K562 (cell line): ENCODE results near the gene GPR4. TPM values are rescaled to one million over a fixed set of nuclear protein-coding genes. Genes with fewer than 3 reads are reported as not detected.

Experiments
- ATF7 ChIP-seq: fragments of 450-650 bp; IDR thresholded peaks from 2 replicates; pipeline ENCODE4 v1.7.1; 2014; ENCODE audit warnings: mild to moderate bottlenecking, moderate library complexity
- BCLAF1 ChIP-seq, 2 experiments: fragments of 450-650 bp in 1 of 2; IDR thresholded peaks; 2 replicates each; pipeline ENCODE4 v1.6.1; 2011 to 2017; ENCODE audit warnings: low read depth in 2 of 2, antibody characterized with exemption in 1 of 2, borderline replicate concordance in 1 of 2, low read length in 1 of 2, mild to moderate bottlenecking in 1 of 2, mixed read lengths in 1 of 2; ENCODE audit not compliant: control insufficient read depth in 1 of 2
- DMBX1 ChIP-seq: fragments of 250-450 bp; sonication (Bioruptor Pico); IDR thresholded peaks from 2 replicates; pipeline ENCODE4 v1.8.0; 2022; ENCODE audit warnings: inconsistent platforms, mild to moderate bottlenecking, moderate library complexity, borderline replicate concordance
- E4F1 ChIP-seq: fragments of 250-450 bp; sonication (Bioruptor Pico); IDR thresholded peaks from 2 replicates; pipeline ENCODE4 v1.5.0; 2021; ENCODE audit warnings: mild to moderate bottlenecking, borderline replicate concordance
- FOXJ3 ChIP-seq: sonication (generic); formaldehyde crosslinking; IDR thresholded peaks from 2 replicates; pipeline ENCODE4 v1.4.0; 2020; ENCODE audit warnings: mild to moderate bottlenecking, missing genetic modification reagents
- PML ChIP-seq: IDR thresholded peaks from 2 replicates; pipeline ENCODE4 v1.6.1; 2012; ENCODE audit warnings: low read length, inconsistent platforms
- RBM22 ChIP-seq: fragments of 200-400 bp; formaldehyde crosslinking; IDR thresholded peaks from 2 replicates; pipeline ENCODE4 v1.6.1; 2018; ENCODE audit warnings: low read length, low read depth; ENCODE audit not compliant: poor library complexity, severe bottlenecking
- ZBTB26 ChIP-seq: fragments of 450-650 bp; formaldehyde crosslinking; IDR thresholded peaks from 2 replicates; pipeline ENCODE4 v1.4.0; 2022; ENCODE audit warnings: missing genetic modification characterization
- ZHX1 ChIP-seq: fragments of 150-350 bp; conservative IDR thresholded peaks from 2 replicates; pipeline ENCODE4 v1.6.1; 2014; ENCODE audit warnings: low read length
- ZNF146 ChIP-seq: IDR thresholded peaks from one replicate; pipeline ENCODE4 v1.6.1; 2018; ENCODE audit warnings: missing compliant biosample characterization; ENCODE audit not compliant: unreplicated experiment
- ZNF316 ChIP-seq: fragments of 450-650 bp; IDR thresholded peaks from 2 replicates; pipeline ENCODE4 v1.6.1; 2016
- ZNF57 ChIP-seq: fragments of 450-650 bp; formaldehyde crosslinking; IDR thresholded peaks from 2 replicates; pipeline ENCODE4 v1.4.0; 2020; ENCODE audit warnings: mild to moderate bottlenecking, moderate library complexity
- ZNF75A ChIP-seq: fragments of 450-650 bp; formaldehyde crosslinking; IDR thresholded peaks from 2 replicates; pipeline ENCODE4 v1.4.0; 2020; ENCODE audit warnings: mild to moderate bottlenecking
- polyA plus RNA-seq, 8 experiments: library from polyadenylated mRNA; depleted of rRNA in 4 of 8; stranded (reverse) in 5 of 8; unstranded in 3 of 8; fragments of >200 nt; fragmentation: Nextera tagmentation in 2 of 8; fragmentation: Illumina TruSeq in 1 of 8; extraction: Ambion mirVana in 2 of 8; extraction: Trizol in 1 of 8; gene quantifications; 2 replicates each; pipeline versions ENCODE4 v1.2.1 to v1.2.3, GENCODE V29; 2011 to 2014; ENCODE audit warnings: inconsistent platforms in 1 of 8, missing spikeins in 1 of 8
- total RNA-seq, 7 experiments: library from RNA; depleted of rRNA in 6 of 7; stranded (reverse); fragments of >200 nt in 6 of 7; fragmentation: Illumina TruSeq in 2 of 7; extraction: Trizol in 2 of 7; gene quantifications; 2 replicates each; pipeline versions ENCODE4 v1.2.1 to v1.2.3, GENCODE V29; 2011 to 2021; ENCODE audit warnings: low replicate concordance in 1 of 7
- TF ChIP-seq, protein P1 (sequence below): fragments of 450-650 bp; IDR thresholded peaks from 2 replicates; pipeline ENCODE4 v1.6.1; 2017; ENCODE audit warnings: antibody characterized with exemption, mild to moderate bottlenecking

GPR4 gene
- total and polyA plus RNA-seq, 9 of the 15 experiments (the other 6 are each of a cell fraction or from before 2014, with no cell fraction given) = 0.03 to 0.09 (median 0.04) TPM; not detected in 5

GRCh38 chr19:45645068-45645630 lies 43.1 kb upstream of the GPR4 start (continued):
- TF ChIP-seq RBM22 = no peak
- TF ChIP-seq, protein P1, sequence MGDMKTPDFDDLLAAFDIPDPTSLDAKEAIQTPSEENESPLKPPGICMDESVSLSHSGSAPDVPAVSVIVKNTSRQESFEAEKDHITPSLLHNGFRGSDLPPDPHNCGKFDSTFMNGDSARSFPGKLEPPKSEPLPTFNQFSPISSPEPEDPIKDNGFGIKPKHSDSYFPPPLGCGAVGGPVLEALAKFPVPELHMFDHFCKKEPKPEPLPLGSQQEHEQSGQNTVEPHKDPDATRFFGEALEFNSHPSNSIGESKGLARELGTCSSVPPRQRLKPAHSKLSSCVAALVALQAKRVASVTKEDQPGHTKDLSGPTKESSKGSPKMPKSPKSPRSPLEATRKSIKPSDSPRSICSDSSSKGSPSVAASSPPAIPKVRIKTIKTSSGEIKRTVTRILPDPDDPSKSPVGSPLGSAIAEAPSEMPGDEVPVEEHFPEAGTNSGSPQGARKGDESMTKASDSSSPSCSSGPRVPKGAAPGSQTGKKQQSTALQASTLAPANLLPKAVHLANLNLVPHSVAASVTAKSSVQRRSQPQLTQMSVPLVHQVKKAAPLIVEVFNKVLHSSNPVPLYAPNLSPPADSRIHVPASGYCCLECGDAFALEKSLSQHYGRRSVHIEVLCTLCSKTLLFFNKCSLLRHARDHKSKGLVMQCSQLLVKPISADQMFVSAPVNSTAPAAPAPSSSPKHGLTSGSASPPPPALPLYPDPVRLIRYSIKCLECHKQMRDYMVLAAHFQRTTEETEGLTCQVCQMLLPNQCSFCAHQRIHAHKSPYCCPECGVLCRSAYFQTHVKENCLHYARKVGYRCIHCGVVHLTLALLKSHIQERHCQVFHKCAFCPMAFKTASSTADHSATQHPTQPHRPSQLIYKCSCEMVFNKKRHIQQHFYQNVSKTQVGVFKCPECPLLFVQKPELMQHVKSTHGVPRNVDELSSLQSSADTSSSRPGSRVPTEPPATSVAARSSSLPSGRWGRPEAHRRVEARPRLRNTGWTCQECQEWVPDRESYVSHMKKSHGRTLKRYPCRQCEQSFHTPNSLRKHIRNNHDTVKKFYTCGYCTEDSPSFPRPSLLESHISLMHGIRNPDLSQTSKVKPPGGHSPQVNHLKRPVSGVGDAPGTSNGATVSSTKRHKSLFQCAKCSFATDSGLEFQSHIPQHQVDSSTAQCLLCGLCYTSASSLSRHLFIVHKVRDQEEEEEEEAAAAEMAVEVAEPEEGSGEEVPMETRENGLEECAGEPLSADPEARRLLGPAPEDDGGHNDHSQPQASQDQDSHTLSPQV = no peak
- TF ChIP-seq BCLAF1 (IDR thresholded peaks at IDR 0.05; ENCODE audit: borderline replicate concordance in 1 of 2, control insufficient read depth in 1 of 2, low read depth in 2 of 2, low read length in 1 of 2) = no peak
- no peak for TF ChIP-seq ATF7
- TF ChIP-seq ZNF75A (CRISPR knock-in tag) = no peak
- TF ChIP-seq DMBX1 (CRISPR knock-in tag) = no peak
- no peak for TF ChIP-seq ZNF146
- no peak for TF ChIP-seq FOXJ3 (CRISPR knock-in tag)
- no peak for TF ChIP-seq PML
- no peak for TF ChIP-seq E4F1
- no peak for TF ChIP-seq ZBTB26 (CRISPR knock-in tag)
- no peak for TF ChIP-seq ZNF316
- no peak for TF ChIP-seq ZHX1
- no peak for TF ChIP-seq ZNF57 (CRISPR knock-in tag)
